GM12892 (cell line): ENCODE results near the gene HDHD3.

Experiments
- POLR2A ChIP-seq: IDR thresholded peaks from 2 replicates; pipeline ENCODE4 v1.6.1; 2011; ENCODE audit warnings: low read depth, low read length, control low read depth
- POLR2AphosphoS5 ChIP-seq: IDR thresholded peaks from 2 replicates; pipeline ENCODE4 v1.6.1; 2011; ENCODE audit warnings: low read depth, low read length, control low read depth
- TAF1 ChIP-seq: IDR thresholded peaks from 2 replicates; pipeline ENCODE4 v1.6.1; 2011; ENCODE audit warnings: low read depth, mild to moderate bottlenecking, control low read depth, low read length, borderline replicate concordance

- TF ChIP-seq POLR2AphosphoS5: no peak
- TF ChIP-seq POLR2A: no peak
- no peak for TF ChIP-seq TAF1
Observed at GRCh38 chr9:113389451-113389850, 12.7 kb upstream of the HDHD3 start.
